Aorta (tissue), 5 donors: ENCODE results near the gene CRB1. TPM values are rescaled to one million over a fixed set of nuclear protein-coding genes. Genes with fewer than 3 reads are reported as not detected.
"Not testable (repeated sequence)": the region's sequence is repeated elsewhere in the genome, so short reads cannot be mapped to it uniquely, and the experiment has no call there.

Experiments
- ATAC-seq: fragments of 200-7000 bp; cut with Tn5 transposase; one replicate; pipeline ENCODE4 v1.9.1; 2022; ENCODE audit warnings: moderate library complexity; ENCODE audit not compliant: low FRiP score
- DNase-seq, 2 donors: peaks; one replicate each; pipeline ENCODE4 v3.0.0-alpha.2; 2020
- H3K27ac ChIP-seq, 2 donors: one replicate each; pipeline ENCODE4 v1.5.1; 2013; ENCODE audit warnings: low read length in 2 of 2, mild to moderate bottlenecking in 2 of 2, moderate library complexity in 2 of 2, control low read depth in 1 of 2, inconsistent platforms in 1 of 2, low read depth in 1 of 2
- H3K27me3 ChIP-seq, 2 donors: one replicate each; pipeline ENCODE4 v1.6.1; 2013; ENCODE audit warnings: control low read depth in 1 of 2, low read length in 1 of 2, mild to moderate bottlenecking in 1 of 2, moderate library complexity in 1 of 2; ENCODE audit not compliant: insufficient read depth in 2 of 2, control insufficient read depth in 1 of 2
- H3K36me3 ChIP-seq, 2 donors: one replicate each; pipeline ENCODE4 v1.6.1; 2013; ENCODE audit warnings: control low read depth in 1 of 2, low read length in 1 of 2, mild to moderate bottlenecking in 1 of 2; ENCODE audit not compliant: insufficient read depth in 2 of 2, control insufficient read depth in 1 of 2
- H3K4me1 ChIP-seq, 2 donors: one replicate each; pipeline ENCODE4 v1.6.1; 2013; ENCODE audit warnings: low read length in 2 of 2, control low read depth in 1 of 2, mild to moderate bottlenecking in 1 of 2, moderate library complexity in 1 of 2; ENCODE audit not compliant: insufficient read depth in 2 of 2, control insufficient read depth in 1 of 2
- H3K4me3 ChIP-seq, 2 donors: one replicate each; pipeline ENCODE4 v1.5.1; 2013; ENCODE audit warnings: low read length in 2 of 2, control low read depth in 1 of 2, mild to moderate bottlenecking in 1 of 2
- H3K9me3 ChIP-seq: one replicate; pipeline ENCODE4 v1.6.1; 2013; ENCODE audit warnings: mild to moderate bottlenecking, low read length; ENCODE audit not compliant: control insufficient read depth
- WGBS, 2 donors: extraction: QIAGEN DNeasy Blood & Tissue Kit; methylation state at CpG; one replicate each; pipeline ENCODE4 v1.1.7; 2013; 5-methylcytosine and 5-hydroxymethylcytosine counted together
- intact Hi-C, 2 donors: fragments of 100-400 bp; cut with DNase I; formaldehyde crosslinking; loops; one replicate each; pipeline versions ENCODE4 v1.14.2 to v1.15.0; 2022
- polyA plus RNA-seq, 2 donors: library from polyadenylated mRNA; stranded (reverse); fragments of 200-250 nt; gene quantifications; one replicate each; pipeline ENCODE4 v1.2.3, GENCODE V29; 2013
- total RNA-seq, 2 donors: library from RNA; stranded (reverse); fragmentation: NEBNext Ultra II Directional; extraction: Animal tissue kit (Norgen Biotek cat#: 25700); gene quantifications; one replicate each; pipeline ENCODE4 v1.2.1, GENCODE V29; 2021
- donor health status: healthy with polysubstance abuse.
- donor health status: Bipolar disorder and iron deficiency.
- donor health status: DM: no; HTN: no; CAD: no.
- donor health status: DM: no; HTN: no; CAD: no.
- donor health status: DM: yes; HTN: yes; CAD: no.

The CRB1 gene
- total and polyA plus RNA-seq, 4 donors: under 0.01 to 0.16 (median 0.15) TPM; not detected in 1

GRCh38 chr1:197405614-197406013 is 137.6 kb downstream of the CRB1 start:
- H3K9me3 ChIP-seq, H3K4me3 ChIP-seq, H3K27ac ChIP-seq, H3K36me3 ChIP-seq, H3K27me3 ChIP-seq, ATAC-seq, intact Hi-C loops, H3K4me1 ChIP-seq: not testable (repeated sequence)
- 96 to 98% methylated on average over 20 to 25 of the region's 28 CpGs for WGBS, 2 donors
- peak in 1 of 2 donors; percentile 24 for DNase-seq

GRCh38 chr1:197413564-197413963 is 145.5 kb downstream of the CRB1 start:
- Histone ChIP-seq H3K4me1 (no peaks in the 10 kb centered on the region), H3K4me3 (no peak overlapping the region), H3K36me3 (no peaks in the 10 kb centered on the region), H3K27ac (no peak overlapping the region), H3K27me3 (no peaks in the 10 kb centered on the region), H3K9me3 (no peaks in the 10 kb centered on the region)
- 55 to 58% methylated on average over 2 of the region's 2 CpGs for WGBS, 2 donors
- ATAC-seq (no peak), DNase-seq (no peak)
- intact Hi-C loops: no loop called here

- Histone ChIP-seq H3K4me1 (no peaks in the 10 kb centered on the region), H3K27me3 (no peaks in the 10 kb centered on the region), H3K9me3 (no peaks in the 10 kb centered on the region), H3K36me3 (no peaks in the 10 kb centered on the region), H3K27ac (no peak overlapping the region), H3K4me3 (no peak overlapping the region)
- no peak for DNase-seq
- ATAC-seq: no peak
- 23 to 38% methylated on average over 3 of the region's 3 CpGs for WGBS, 2 donors
- intact Hi-C loops: no loop called here
Measured at GRCh38 chr1:197415221-197415620, 147.2 kb downstream of the CRB1 start.

- no peak for ATAC-seq
- H3K4me1 ChIP-seq: no peaks in the 10 kb centered on the region
- no peaks in the 10 kb centered on the region for H3K27me3 ChIP-seq
- H3K4me3 ChIP-seq: no peak overlapping the region
- H3K36me3 ChIP-seq: no peaks in the 10 kb centered on the region
- intact Hi-C loops: no loop called here
- no peak for DNase-seq
- H3K27ac ChIP-seq: no peak overlapping the region
- H3K9me3 ChIP-seq: no peaks in the 10 kb centered on the region
- WGBS, 2 donors: 94 to 100% methylated on average over 1 of the region's 1 CpG
Measured at GRCh38 chr1:197418693-197419092, 150.6 kb downstream of the CRB1 start.

- Histone ChIP-seq H3K9me3 (no peaks in the 10 kb centered on the region), H3K4me1 (no peaks in the 10 kb centered on the region), H3K27me3 (no peaks in the 10 kb centered on the region), H3K27ac (no peak overlapping the region), H3K4me3 (no peak overlapping the region), H3K36me3 (no peaks in the 10 kb centered on the region)
- no peak for ATAC-seq
- WGBS, 2 donors: 91 to 97% methylated on average over 1 of the region's 1 CpG
- intact Hi-C loops: no loop called here
- DNase-seq: no peak
Measured at GRCh38 chr1:197422993-197423392, 154.9 kb downstream of the CRB1 start.

GRCh38 chr1:197424380-197424779 is 156.3 kb downstream of the CRB1 start:
- ATAC-seq: no peak

GRCh38 chr1:197429372-197429771 is 161.3 kb downstream of the CRB1 start:
- intact Hi-C loops: no loop called here
- Histone ChIP-seq H3K4me3 (no peak overlapping the region), H3K9me3 (no peaks in the 10 kb centered on the region), H3K36me3 (no peaks in the 10 kb centered on the region), H3K27ac (no peak overlapping the region), H3K27me3 (no peaks in the 10 kb centered on the region), H3K4me1 (no peaks in the 10 kb centered on the region)
- DNase-seq (no peak), ATAC-seq (no peak)
- WGBS, 2 donors: 94 to 95% methylated on average over 7 of the region's 7 CpGs

More at GRCh38 chr1:197424380-197424779, 156.3 kb downstream of the CRB1 start:
- Histone ChIP-seq H3K9me3 (no peaks in the 10 kb centered on the region), H3K4me1 (no peaks in the 10 kb centered on the region), H3K36me3 (no peaks in the 10 kb centered on the region), H3K4me3 (no peak overlapping the region), H3K27me3 (no peaks in the 10 kb centered on the region), H3K27ac (no peak overlapping the region)
- 87 to 89% methylated on average over 6 of the region's 6 CpGs for WGBS, 2 donors
- intact Hi-C loops: no loop called here
- no peak for DNase-seq

- no peak overlapping the region for H3K4me3 ChIP-seq
- DNase-seq: no peak
- intact Hi-C loops: no loop called here
- H3K9me3 ChIP-seq: no peaks in the 10 kb centered on the region
- H3K27ac ChIP-seq: no peak overlapping the region
- peaks cover 2 to 5% of the 10 kb centered on the region in 2 donors for H3K4me1 ChIP-seq
- H3K27me3 ChIP-seq: no peaks in the 10 kb centered on the region
- ATAC-seq: no peak
- WGBS, 2 donors: 19 to 27% methylated on average over 1 of the region's 1 CpG
- no peaks in the 10 kb centered on the region for H3K36me3 ChIP-seq
Measured at GRCh38 chr1:197435224-197435623, 167.2 kb downstream of the CRB1 start.

GRCh38 chr1:197437601-197438000 is 169.5 kb downstream of the CRB1 start:
- WGBS, 2 donors: 96 to 99% methylated on average over 3 of the region's 3 CpGs
- Histone ChIP-seq H3K27me3 (no peaks in the 10 kb centered on the region), H3K27ac (no peak overlapping the region), H3K9me3 (no peaks in the 10 kb centered on the region), H3K36me3 (no peaks in the 10 kb centered on the region), H3K4me3 (no peak overlapping the region), H3K4me1 (peaks cover 2 to 13% of the 10 kb centered on the region in 2 donors)
- DNase-seq (no peak), ATAC-seq (no peak)
- intact Hi-C loops: no loop called here
